ENCODE results near the gene LMF1.

GRCh38 chr16:945271-946047 is 25.3 kb downstream of the LMF1 start:
- no peak for TF ChIP-seq CTCF (conservative IDR thresholded peaks at IDR 0.05; ENCODE audit: low read length)
- no peak for TF ChIP-seq EZH2phosphoT487 (IDR thresholded peaks at IDR 0.05; ENCODE audit: borderline replicate concordance, low read depth, low read length)

Data from OCI-LY7 (cell line).